Endometrial microvascular endothelial cells (primary cell): ENCODE measurements around the gene PDE1C. TPM values are rescaled to one million over a fixed set of nuclear protein-coding genes. Genes with fewer than 3 reads are reported as not detected.
"Not testable (repeated sequence)": the region's sequence is repeated elsewhere in the genome, so short reads cannot be mapped to it uniquely, and the experiment has no call there.

Source experiments
- in situ Hi-C: cut with HindIII; loops from 2 replicates; pipeline ENCODE4 v1.10.0; 2017; ENCODE audit warnings: low sequenced_read_pairs, low pct_unique_long_range_greater_than_20kb; ENCODE audit errors: inconsistent ontology term
- total RNA-seq: library from RNA; depleted of rRNA; stranded (reverse); fragments of >200 nt; gene quantifications from one replicate; pipeline ENCODE4 v1.2.3, GENCODE V29; 2015; ENCODE audit errors: inconsistent ontology term

The PDE1C gene
- total RNA-seq, 1 donor from 2014 or later, result 7.7 TPM

DNA sequence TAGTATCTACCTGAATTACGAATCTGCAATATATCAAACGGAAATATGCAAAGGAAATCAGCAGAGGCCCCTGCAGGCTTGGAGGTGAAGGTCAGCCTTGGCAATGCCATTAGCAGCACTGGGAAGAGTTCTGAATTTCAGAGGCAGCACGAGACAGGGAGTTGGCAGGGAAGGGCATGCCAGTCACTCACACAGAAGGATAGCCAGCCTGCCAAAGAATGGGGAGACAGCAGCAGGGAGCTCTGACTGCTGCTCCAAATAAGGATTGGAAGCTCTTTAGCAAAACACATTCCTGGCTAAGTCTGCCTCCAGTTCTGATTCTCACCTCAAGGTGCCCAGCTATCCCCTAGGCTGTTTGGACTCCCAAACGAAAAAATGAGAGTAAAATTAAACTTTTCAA is 188.0 kb downstream of the PDE1C start:
- in situ Hi-C loops, result no loop called here

DNA sequence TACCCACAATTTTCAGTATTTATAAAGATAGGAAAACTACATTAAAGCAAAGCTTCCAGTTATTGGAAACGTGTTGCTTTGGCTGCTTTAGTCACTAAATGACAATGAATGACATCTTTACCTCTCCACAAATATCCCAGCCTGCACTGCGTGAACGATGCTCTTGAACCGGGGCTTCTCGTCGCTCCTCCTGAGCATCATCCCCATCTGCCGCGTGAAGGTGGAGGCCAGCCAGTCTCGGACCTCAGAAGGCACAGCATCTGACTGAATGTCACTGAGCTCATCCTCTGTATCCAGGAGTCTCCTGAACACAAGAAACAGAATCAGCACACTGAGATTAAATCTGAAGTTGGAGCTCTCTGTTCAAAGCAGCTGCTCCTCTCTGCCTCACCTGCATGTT is 191.3 kb downstream of the PDE1C start:
- in situ Hi-C loops, result no loop called here

DNA sequence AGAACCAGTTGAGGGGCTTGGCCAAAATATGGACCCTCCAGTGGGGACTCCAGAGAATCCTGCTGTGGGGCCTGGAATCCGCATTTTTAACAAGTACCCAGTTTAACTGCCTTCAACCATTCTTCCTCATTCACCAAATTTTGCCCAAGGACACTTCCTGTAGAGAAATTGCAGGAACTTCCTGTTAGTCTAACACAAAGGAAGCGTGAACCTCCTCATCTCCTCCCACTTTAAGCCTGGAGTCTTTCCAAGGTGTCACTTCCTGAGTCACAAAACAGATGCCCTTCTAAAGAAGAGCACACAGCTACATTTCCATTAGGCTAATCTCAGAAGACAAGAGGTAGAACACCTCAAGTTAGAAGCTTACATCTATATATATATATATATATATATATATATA is 194.8 kb downstream of the PDE1C start:
- in situ Hi-C loops, result no loop called here

DNA sequence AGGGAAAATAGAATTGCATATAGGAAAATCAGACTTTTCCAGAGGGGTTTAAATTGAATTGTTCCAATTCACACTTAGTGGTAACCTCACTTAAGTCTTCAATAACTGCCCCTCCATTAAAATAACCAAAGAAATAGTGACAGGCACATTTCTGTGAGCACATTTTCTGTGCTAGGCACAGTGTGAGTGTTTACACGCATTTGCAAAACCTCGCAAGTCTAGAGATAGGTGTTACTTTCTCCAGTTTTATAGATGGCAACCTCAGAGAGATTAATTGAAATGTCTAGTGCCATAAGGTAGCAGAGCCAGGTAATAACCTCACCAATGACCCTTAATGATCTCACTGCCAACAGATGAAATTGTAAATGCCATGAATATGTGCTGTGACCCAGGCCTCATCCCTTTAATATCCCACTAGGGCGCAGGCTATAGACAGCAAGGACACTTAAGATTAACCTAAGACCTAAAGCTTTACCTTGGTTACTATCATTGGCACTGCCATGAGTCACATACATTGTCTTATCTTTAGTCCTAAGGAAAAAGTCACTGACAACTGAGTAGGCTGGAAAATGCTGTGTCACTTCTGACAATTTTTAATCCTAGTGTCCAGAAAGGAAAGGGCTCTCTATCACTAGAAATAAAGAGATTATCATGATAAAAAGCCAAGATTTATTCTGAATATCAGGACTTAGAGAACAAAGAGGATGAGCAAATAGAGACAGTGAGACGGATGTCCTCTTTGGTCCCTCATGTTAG is 195.4 kb downstream of the PDE1C start:
- in situ Hi-C loops, result no loop called here

DNA sequence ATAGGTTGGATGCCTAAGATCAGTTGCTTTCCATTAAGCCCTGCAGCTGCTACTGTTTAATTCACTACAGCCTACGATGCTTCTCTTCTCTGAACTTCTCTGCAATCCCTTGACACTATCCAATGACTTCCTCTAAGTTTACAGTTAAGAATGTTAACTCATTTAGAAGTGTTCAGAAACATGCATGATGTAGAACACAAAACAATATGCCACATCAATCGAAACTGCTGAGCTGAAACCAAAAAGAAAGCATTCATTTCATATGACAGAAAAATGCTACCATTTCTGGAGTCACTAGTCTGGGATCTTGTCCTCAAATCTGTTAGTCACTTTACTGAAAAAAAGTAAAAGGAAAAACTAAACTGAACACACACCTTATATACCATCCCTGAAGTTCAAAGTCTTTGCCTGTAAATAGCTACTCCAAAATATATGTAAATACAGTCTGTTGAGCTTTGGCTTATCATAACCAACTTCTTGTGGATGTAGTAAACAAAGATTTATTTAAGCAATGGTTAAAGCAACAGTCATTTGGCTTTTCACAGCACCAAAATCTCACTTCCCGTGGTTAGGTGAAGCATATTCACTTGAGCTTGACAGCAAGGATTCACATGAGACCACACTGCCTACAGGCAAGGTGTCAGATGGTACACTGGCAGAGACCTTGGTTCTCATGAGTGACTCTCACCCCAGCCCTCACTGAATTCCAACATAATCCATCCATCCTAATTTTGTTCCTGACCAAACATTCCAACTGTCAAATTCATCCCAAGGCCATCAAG is 196.2 kb downstream of the PDE1C start:
- in situ Hi-C loops, result no loop called here

DNA sequence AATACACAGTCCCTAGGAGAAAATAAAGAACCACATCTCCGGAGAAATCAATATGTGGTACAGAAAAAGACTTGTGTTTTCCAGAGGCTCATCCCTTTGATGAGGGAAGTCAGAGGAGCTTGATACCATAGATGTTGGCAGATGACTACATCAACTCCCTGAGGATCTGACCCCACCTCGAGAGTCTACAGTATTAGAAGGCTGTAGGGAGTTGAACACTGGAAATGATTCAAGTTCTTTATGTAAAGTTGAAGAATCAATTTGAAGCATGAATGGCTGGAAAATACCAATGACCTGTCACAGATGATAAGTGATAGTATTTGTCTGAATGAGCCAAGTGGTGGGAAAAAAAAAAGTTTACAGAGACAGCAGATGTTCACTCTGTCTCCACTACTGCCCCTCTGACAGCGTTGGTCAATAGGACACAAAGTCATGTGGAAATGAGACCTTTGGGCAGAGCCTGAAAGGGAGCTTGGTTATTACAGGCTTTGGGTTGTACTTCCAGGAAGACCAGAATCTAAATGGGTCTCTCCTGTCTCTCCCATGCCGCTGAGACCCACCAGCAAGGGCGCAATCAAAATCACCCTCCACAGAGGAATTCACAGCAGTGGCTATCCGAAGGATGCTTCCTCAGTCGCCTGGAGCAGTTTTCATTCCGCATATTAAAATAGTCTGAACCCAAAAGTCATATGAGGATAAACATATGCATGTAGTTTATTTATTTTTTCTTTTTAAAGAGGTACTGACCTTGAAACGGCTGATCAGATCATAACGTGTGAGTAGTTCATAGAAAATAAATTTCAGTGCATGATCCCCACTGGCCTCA is 197.4 kb downstream of the PDE1C start:
- in situ Hi-C loops, result no loop called here

DNA sequence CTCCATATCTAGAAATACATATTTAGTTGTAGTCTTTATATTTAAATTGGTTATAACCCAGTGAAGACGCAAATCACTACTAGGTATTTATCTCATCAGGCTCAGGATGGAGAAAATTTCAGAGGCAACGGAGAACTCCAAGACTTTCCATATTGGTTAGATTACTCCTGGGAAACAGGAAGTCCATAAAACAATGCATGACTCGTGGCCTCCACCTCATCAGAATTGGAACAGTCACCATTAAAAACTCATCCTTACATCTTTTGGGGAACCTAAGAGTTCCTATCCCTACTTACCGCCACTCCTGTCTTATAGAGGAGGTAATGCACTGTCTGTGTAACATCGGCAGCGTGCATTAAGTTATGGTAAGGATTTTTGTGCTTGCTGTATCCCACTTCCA is 205.6 kb downstream of the PDE1C start:
- in situ Hi-C loops, result no loop called here

GRCh38 chr7:31860925-31861324 is 209.3 kb downstream of the PDE1C start:
- in situ Hi-C loops, result no loop called here

- in situ Hi-C loops, result no loop called here
These were observed 212.2 kb downstream of the PDE1C start for GRCh38 chr7:31858055-31858454.

- in situ Hi-C loops, result no loop called here
These were observed 213.0 kb downstream of the PDE1C start for GRCh38 chr7:31857172-31857571.

GRCh38 chr7:31856337-31856736 is 213.9 kb downstream of the PDE1C start:
- in situ Hi-C loops, result no loop called here

- in situ Hi-C loops, result no loop called here
These were observed 214.7 kb downstream of the PDE1C start for GRCh38 chr7:31855530-31855929.

GRCh38 chr7:31853380-31853779 is 216.8 kb downstream of the PDE1C start:
- in situ Hi-C loops, result no loop called here

DNA sequence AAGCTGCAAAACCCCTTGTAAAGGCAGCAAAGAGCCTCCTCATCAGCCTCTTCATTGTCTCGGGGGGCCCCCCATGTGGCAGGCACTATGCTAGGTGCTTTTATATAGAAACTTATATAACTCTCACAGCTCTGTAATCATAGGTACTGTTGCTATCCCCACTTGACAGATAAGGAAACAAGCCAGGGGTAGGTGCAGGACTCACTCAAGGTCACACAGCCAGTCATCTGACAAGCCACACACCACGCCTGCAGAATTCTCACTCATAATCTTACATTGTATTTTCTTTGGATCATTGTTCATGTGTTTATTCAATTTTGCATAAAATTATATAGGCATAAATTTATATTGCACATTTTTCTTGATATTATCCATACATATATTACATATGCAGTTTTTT is 217.7 kb downstream of the PDE1C start:
- in situ Hi-C loops, result no loop called here

DNA sequence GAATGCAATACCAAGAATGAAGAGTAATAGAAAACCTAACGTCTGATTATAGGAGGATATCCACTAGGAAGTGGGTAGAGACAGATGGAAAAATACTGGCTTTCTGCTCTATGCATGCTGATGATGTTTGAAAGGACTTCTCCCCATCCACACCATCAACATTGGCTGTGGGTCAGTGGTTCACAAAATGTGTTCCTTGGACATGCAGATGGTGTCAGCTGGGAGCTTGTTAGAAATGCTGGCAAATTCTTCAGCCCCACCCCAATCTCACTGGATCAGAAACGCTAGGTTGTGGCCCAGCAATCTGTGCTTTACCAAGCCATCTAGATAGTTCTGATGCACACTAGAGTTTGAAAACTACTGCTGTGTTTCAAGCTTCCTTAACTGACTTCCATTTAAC is 219.1 kb downstream of the PDE1C start:
- in situ Hi-C loops, result no loop called here

DNA sequence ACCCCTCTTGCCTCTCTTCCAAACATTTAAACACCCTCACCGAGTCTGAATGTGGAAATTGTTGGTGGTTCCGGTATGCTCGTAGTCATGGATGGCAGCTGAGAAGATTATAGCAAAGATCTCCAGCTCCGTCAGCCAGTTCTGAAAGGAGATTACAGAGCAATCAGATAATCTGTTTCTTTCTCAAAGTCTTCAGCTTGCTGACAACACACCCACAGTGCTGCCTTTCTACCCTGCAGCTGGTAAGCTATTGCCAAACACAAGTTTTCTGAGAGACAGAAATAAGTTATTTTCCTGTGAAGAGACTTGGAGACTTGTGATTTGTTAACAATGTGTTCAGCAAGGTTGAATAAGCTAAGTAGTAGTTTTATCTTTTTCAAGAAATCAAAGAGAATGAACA is 219.6 kb downstream of the PDE1C start:
- in situ Hi-C loops, result no loop called here

GRCh38 chr7:31850066-31850465 is 220.1 kb downstream of the PDE1C start:
- in situ Hi-C loops, result no loop called here

DNA sequence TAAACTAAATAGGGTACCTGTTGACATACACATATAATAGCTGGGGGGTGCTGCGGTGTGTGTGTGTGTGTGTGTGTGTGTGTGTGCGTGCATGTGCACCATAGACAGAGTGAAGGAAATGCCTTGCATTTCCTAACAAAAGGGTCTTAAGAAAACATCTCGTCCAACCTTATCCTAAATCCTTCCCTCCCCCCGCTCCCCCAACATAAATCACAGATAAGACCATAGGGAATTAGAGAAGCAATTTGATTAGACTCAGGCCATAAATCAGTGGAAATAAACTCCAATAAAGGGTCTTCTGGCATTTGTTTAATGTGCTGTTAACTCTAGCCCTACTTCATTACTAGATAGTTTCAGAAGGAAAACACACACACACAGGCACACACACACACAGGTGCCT is 234.7 kb downstream of the PDE1C start:
- in situ Hi-C loops, result no loop called here

DNA sequence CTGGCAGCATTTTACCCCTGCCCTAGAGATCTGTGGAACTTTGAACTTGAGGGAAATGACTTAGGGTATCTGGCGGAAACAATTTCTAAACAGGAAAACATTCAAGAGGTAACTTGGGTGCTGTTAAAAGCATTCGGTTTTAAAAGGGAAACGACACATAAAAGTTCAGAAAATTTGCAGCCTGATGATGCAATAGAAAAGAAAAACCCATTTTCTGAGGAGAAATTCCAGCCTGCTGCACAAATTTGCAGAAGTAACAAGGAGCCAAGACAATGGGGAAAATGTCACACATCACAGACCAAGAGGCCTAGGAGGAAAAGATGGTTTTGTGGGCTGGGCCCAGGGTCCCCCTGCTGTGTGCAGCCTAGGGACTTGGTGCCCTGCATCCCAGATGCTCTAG is 236.6 kb downstream of the PDE1C start:
- in situ Hi-C loops, result not testable (repeated sequence)

GRCh38 chr7:31828520-31828919 is 241.7 kb downstream of the PDE1C start:
- in situ Hi-C loops, result no loop called here
